HG03432 (cell line): ENCODE measurements around the gene CD274.
"Not testable (repeated sequence)": the region's sequence is repeated elsewhere in the genome, so short reads cannot be mapped to it uniquely, and the experiment has no call there.

Experiments used
- ATAC-seq: cut with Tn5 transposase; IDR thresholded peaks from one replicate; pipeline ENCODE4 v1.9.1; 2021; ENCODE audit warnings: mild to moderate bottlenecking, moderate library complexity; ENCODE audit not compliant: unreplicated experiment

CD274 gene

DNA sequence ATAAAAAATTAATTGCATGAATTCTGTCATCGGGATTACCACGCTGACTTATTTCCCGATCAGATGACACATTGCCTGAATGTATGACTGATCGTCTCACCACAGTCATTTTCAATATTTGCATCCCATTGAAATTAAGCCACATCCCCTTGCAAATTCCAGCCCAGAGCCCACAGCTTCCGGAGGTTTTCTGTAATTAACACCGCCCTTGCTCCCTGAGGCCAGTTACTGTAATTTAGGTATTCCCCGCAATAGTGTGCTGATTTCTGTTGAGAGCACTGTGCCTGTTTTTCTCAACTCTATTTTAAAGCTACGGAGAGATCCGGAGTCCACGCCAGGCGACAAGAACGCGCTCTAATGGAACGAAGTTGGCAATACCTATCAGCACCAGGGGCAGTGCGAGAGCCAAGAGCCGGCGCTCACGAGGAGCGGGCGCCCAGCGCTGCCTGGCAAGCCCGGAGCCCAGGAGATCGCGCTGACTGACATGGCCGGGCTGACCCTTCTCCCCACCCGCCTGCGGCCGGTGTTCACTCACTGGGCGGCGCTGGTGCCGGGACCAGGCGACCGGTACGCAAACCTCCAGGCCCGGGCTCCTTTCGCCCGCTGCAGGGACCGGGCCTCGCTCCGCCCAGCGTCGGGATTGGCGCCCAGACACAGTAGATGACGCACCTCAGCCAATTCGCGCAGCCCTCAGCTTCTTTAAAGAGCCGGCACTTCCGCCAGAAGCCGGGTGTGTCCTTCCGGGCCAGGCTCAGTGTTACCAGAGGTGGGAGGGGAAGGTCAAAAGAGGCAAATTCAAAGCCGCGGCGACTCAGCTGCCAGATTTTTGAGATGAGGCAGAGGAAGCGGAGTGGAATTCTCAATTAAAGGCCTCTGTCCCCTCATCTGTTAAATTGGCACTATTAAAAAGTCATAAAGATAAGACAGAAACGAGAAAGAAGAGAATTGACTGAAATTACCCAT is 12.8 kb upstream of the CD274 start, which contains the start of gene PLGRKT:
Gene PLGRKT, minus strand, starts transcription at position 672 of the 963 bp plus-strand sequence. CDS start 5,948 bp downstream, outside the sequence.
- peak; percentile 85 for ATAC-seq

DNA sequence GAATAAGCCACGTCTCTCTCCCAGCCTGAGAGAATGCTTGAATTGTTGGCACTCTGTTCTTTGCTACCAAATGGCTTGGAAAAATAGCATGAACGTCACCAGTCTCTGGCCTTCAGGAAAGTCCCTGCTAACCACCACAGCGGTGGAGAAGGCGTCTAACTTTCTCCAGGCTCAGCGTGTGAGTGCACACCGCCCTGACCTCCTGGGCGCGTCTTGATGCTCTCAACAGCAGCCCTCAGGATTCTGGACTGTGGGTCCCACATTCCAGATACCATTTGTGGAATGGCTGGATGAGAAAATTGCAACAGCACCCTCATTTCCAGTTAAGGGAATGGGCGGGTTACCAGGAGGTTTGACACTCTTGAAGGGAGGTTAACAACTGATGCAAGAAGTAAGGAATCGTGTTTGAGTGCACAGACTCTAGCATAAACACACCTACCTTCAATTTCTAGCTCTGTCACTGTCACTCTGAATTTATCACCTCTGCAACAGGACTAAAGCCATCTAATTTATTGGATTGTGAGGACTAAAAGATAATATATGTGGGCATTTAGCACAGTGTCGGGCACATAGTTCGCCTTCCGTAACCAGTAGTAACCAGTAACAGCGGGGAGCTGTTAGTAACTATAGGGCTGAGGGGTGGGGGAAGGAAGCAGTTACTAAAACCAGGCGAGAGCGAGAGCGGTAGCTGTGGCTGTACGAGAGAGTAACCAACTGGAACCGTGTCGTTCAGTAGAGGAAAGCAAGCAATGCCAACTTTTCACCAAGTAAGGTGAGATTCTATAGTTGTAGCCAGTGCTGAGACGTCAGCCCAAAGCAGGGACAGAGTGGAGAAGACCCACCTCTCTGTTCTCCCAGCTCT is 11.8 kb upstream of the CD274 start:
- peak; percentile 67 for ATAC-seq

DNA sequence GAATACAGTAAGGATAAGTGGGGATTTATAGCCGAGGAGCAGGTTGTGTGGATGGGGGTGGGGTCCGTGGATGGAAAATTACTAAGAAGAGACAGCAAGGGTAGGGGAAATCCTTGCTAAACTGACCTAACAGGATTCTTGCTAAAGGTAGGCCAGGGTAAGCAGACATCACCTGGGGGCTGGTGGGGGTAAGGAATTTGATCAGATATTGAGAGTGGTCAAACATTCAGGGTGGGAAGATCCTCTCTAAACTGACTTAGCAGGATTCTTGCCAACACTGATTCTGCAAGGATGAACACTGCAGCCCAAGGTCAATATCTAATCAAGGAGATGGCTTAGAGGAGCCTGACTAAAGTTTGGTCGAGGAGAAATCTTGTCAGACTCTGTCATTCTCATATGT is 9.9 kb upstream of the CD274 start:
- no peak for ATAC-seq

DNA sequence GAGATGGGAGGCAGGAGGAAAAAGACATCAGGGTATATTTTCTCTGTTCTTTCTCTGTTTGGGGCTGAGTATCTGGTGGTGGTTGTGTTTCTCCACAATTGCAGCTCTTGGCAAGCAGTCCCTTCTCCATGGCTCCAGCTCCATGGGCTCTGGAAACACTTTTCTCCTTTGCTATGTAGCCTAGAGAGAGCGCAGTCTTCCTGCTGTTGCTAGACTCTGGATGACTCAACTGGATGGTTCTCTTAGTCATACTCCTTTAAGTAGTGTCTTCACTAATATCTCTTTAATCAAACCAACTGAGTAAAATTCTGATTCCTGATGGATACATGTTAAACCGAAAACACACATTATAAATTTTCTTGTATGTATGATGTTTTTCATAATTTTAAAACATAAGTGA is 9.3 kb upstream of the CD274 start:
- ATAC-seq: no peak

DNA sequence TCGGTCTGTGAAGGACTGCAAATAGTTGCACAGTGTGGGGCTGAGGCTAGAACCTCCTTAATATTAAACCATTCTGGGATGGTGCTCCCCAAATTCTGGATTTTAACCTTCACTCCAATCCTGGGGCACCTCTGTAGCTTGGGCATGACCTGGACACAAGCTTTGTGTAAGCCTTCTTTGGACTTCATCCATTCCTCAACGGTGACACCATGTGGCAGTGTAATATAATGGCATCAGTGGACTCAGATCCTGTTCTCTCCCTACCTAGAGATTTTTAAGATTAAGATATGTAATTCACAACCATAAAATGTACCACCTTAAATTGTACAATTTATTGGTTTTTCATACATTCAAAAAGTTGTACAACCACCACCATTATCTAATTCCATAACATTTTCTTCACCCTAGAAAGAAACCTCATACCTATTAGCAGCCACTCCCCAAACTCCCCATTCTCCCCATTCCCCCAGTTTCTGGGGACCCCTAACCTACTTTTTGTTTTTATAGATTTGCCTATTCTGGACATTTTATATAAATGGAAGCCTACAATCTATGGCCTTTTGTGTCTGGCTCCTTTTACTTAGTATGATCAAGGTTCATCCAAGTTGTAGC is 7.8 kb upstream of the CD274 start:
- no peak for ATAC-seq

DNA sequence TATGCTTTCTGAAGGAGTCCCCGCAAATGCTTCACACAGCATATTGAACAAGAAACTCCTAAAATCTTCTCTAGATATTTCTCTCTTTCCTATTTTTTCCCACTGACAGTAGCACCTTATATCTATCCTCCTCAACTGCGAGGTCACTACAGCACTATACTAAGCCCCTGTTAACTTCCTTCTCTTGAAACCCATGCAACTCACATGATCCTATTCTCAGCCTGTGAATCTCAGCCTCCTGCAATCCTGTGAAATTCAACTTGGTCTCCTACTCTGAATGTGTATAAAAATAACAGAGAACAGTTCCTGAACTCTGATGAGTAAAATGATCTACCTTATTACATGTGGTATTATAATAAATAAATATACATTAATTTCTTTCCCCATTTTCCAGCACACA is 6.5 kb upstream of the CD274 start:
- ATAC-seq: no peak

DNA sequence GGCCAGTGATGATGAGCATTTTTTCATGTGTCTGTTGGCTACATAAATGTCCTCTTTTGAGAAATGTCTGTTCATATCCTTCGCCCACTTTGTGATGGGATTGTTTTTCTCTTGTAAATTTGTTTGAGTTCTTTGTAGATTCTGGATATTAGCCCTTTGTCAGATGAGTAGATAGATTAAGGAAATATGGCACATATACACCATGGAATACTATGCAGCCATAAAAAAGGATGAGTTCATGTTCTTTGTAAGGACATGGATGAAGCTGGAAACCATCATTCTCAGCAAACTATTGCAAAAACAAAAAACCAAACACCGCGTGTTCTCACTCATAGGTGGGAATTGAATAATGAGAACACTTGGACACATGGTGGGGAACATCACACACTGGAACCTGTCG is 5.2 kb upstream of the CD274 start:
- not testable (repeated sequence) for ATAC-seq

DNA sequence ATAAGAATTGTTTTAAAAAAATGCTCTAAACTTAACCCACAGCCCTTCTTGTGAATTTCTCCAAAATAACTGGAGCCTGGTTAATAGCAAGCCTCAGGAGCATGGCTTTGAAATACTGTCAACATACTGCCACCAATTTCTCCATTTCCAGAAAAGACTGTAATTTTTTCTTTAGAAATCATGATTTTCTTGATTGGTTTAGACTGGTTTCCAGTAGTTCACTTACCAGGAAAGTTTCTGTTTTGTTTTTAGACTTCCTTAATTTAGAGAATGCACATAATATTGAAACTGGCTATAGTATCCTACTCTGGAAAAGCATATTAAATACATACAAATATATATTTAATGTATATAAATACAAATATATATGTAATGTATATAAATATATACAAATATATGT is 4.5 kb upstream of the CD274 start:
- ATAC-seq: no peak

DNA sequence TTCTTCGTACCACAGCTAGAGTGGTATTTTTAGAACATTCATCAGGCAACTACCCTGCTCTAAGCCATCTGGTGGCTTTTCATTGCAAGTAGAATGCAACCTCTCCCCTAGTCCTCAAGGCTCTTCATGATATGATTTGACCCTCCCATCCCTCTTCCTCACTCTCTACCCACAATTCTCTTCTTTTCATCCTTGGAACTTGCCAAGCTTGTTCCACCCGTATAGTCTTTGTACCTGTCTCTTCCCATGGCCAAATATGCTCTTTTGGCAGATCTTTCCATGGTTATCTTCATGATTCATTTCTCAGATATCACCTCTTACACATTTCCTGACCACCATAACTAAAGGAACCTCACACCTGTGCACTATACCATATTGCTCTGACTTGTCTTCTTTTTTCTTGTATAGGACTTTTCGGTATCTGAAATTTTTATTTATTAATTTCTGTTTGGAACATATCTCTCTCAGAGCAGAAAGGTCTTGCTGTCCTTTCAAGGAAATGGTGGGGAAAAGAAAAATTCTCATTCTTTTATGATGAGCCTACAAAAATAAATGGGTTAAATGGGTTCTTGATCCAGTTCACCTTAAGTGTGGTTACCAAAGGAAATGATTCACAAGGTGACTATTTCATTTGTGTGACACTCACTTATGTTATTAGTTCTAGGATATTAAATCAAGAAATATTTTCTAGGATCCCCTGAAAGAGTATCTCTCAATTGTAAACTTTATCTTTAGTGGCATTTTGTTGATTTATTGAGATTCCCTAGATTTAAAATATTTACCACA is 3.7 kb upstream of the CD274 start:
- no peak for ATAC-seq

DNA sequence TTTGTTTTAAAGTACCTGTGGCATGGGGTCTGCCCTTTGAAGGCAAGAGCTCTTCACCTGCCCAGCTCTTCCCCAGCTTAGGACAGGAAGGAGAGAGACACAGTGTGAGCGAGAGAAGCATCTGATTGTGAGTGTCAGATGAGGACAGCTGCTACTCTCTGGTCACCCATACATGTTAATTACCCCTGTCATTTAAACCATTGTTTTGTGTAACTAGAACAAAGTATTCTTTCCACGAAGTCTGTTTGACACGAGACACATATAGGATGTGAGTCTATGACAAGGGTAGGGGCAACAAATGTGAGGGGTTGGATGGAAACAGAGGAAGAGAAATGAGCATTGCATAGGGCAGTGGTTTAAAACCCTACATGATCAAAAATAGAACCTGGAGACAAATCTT is 3.0 kb upstream of the CD274 start:
- no peak for ATAC-seq

DNA sequence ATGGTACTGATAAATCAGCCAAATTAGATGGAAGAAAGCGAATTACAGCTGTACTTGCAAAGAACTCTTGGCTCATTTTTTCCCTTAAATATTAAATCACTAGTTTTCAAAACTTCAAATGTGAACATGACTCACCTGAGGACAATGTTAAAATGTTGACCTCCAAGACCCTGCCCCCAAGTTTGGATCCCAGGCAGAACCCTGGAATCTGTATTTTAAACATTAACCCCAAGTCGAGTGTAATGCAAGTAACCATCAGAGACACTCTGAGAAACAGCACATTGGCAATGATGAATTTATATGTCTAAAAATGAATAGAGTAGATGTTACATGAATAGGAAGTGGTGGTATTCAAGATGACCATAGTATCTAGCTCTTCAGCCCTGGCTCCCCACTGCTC is 2.3 kb upstream of the CD274 start:
- no peak for ATAC-seq

DNA sequence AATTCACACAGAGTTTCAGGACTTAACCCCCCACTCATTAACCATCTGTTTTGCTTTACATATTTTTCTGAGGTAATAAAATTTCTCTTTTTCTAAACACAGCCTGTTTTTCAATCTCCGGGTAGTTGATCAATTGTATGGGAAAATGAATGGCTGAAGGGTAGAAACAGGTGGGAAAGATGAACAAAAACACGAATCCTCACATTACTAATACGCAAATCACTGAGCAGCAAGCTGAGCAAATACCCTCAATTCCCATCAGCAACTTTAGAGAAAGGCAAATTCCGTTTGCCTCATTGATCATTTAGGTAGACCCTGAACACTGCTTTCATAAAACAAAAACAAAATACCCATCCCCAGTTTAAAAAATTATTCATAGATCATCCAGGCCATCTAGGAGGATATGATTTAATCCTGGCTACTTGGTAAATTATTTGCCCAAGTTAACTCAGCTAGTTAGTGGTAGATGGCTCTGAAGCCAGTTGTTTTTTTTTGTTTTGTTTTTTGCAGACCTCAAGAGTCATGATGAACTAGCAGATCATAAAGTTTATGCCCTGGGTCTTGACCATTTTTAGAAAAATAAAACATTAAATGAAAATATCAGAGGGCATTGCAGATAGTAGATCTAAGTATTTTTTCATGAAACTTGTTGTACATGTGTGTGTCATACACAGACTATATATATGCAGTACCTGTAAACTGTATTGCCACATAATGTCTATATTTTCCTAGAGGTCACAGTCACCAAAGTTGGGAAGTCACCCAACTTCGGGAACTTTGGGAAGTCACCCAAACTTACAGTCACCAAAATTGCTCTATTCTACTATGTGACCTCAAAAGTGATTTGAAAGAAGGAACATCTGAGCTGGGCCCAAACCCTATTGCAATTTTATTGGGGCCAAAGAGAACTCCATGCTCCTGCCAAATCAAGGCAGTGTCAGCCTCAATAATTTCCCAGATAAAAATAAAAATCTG is 1.6 kb upstream of the CD274 start:
- ATAC-seq: no peak

DNA sequence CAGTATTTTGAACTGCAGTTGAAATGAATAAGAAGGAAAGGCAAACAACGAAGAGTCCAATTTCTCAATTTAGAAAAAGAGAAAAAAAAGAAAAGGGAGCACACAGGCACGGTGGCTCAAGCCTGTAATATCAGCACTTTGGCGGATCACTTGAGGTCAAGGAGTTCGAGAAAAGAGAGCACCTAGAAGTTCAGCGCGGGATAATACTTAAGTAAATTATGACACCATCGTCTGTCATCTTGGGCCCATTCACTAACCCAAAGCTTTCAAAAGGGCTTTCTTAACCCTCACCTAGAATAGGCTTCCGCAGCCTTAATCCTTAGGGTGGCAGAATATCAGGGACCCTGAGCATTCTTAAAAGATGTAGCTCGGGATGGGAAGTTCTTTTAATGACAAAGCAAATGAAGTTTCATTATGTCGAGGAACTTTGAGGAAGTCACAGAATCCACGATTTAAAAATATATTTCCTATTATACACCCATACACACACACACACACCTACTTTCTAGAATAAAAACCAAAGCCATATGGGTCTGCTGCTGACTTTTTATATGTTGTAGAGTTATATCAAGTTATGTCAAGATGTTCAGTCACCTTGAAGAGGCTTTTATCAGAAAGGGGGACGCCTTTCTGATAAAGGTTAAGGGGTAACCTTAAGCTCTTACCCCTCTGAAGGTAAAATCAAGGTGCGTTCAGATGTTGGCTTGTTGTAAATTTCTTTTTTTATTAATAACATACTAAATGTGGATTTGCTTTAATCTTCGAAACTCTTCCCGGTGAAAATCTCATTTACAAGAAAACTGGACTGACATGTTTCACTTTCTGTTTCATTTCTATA is 602 bp upstream of the CD274 start:
- ATAC-seq: no peak

DNA sequence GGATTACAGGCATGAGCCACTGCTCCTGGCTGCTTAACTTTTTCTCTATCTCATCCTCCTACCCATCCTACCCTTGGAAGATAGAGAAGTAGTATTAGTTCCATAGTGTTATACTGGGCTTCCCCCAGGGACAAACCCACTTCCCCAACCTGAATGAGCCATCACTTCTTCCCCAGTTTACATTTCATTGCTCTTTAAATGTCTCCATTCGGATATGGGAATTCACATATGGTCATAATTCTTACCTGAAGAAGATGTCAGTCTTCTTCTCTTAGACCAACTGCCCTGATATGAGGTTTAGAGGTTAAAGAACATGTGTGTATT is 1.9 kb downstream of the CD274 start:
- no peak for ATAC-seq

DNA sequence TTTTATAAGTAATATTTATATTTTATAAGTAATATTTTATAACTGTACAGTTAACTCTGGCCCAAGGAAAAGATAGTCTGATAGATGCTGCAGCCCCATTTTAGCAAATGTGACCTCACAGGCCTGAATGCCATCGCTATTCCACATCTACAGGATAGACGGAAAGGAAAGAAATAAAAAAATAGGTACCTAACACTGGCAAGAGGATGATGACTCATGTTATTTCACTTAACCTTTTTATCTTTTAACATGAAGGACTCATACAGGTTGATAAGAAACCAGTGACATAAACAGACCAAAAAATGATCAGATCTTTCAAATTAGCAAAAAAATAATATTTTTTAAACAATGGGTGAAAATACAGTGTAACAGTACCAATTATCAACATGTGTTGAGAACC is 2.7 kb downstream of the CD274 start:
- no peak for ATAC-seq

DNA sequence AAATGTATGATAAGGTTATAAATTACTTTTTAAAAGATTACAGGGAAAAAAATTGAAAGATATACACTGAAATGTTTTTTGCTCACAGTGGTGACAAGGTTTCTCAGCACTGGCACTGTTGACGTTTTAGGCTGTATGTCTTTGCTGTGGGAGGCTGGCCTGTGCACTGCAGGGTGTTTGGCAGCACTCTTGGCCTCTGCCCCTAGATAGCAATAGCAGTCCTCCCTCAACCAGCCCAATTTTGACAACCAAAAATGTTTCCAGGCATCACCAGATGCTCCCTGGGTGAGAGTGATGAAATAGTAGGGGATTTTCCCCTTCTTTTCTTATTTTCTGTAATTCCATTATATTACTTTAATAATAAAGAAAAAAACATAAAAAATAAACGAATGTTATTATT is 3.3 kb downstream of the CD274 start:
- peak; percentile 28 for ATAC-seq

DNA sequence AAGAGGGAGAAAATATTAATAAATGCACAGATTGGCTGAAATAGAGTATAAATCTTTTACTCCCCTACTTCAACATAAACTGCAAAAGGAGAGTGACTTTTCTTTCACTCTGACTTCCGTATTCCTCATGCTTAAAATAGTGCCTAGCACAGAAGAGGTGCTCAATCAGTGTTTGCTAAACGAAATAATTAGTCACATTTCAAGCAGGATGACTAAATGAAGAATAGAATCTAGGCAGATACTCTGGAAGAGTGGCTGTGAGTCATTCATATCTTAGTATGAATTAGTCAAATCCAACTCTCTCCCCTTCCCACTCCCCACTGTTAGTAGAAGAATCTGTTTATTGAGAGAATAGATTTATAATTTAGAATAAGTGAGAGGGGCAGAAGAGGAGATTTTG is 4.8 kb downstream of the CD274 start:
- peak; percentile 36 for ATAC-seq

DNA sequence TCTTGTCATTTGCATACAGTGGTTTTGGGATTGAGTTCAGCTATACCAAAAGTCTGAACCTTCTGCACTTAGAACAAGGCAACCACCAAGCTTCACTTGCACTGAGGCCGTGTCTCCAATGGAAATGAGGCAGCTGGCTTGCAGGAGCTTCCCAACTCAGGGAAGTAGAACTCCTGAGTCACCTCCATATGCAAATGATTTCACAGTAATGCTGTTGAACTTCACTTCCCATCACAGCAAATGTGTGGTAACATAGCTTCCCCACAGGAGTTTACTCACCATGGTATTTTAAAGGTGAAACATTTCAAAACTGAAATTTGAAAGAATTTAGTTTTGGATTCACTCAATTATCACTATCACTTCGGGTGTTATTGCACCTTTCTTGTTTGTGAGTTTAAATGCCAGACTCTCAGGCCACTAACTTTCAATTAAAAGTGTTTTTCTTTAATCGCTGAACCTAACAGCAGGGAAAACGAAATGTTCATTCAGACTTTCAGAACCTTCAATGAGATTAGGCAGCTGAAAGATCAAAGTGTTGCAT is 9.0 kb downstream of the CD274 start:
- peak; percentile 64 for ATAC-seq
